Adrenal gland (tissue), 12 donors: ENCODE data around the gene PNMT. TPM values are rescaled to one million over a fixed set of nuclear protein-coding genes. Genes with fewer than 3 reads are reported as not detected.
A peak's percentile ranks its signal among the peaks of the same experiment; 100 is the strongest.

ENCODE experiments used
- DNase-seq, 7 donors: peaks; one replicate each; pipeline ENCODE4 v3.0.0-alpha.2; 2019 to 2020
- H3K27ac ChIP-seq, 5 donors: fragments of 200-600 bp; sonication (generic) in 4 of 5; 1 replicate in 3 of 5; 2 replicates in 2 of 5; pipeline versions ENCODE4 v1.5.1 to v1.8.0; 2016 to 2020; ENCODE audit warnings: mild to moderate bottlenecking in 1 of 5
- H3K27me3 ChIP-seq: fragments of 200-600 bp; 2 replicates; pipeline ENCODE4 v1.8.0; 2021
- H3K36me3 ChIP-seq, 2 donors: fragments of 200-600 bp; replicated peaks in 1 of 2; 1 replicate in 1 of 2; 2 replicates in 1 of 2; pipeline versions ENCODE4 v1.5.1 to v1.8.0; 2018 to 2022
- H3K4me1 ChIP-seq, 2 donors: fragments of 200-600 bp; replicated peaks in 1 of 2; 1 replicate in 1 of 2; 2 replicates in 1 of 2; pipeline versions ENCODE4 v1.5.1 to v1.8.0; 2018 to 2021
- H3K4me3 ChIP-seq, 4 donors: fragments of 200-600 bp; sonication (generic) in 3 of 4; one replicate each; pipeline ENCODE4 v1.5.1; 2016 to 2018
- H3K9me3 ChIP-seq, 3 donors: fragments of 200-600 bp; sonication (generic) in 1 of 3; replicated peaks in 1 of 3; 1 replicate in 2 of 3; 2 replicates in 1 of 3; pipeline versions ENCODE4 v1.5.1 to v1.8.0; 2016 to 2021
- POLR2A ChIP-seq, 2 donors: fragments of 450-650 bp; IDR thresholded peaks; one replicate each; pipeline ENCODE4 v1.6.1; 2017; ENCODE audit warnings: antibody characterized with exemption in 2 of 2, mild to moderate bottlenecking in 2 of 2, moderate library complexity in 1 of 2
- WGBS, 4 donors: extraction: QIAGEN DNeasy Blood & Tissue Kit in 2 of 4; methylation state at CpG; one replicate each; pipeline versions ENCODE4 v1.1.5 to v1.1.7; 2013 to 2017; 5-methylcytosine and 5-hydroxymethylcytosine counted together
- intact Hi-C, 2 donors: fragments of 100-400 bp; cut with DNase I; formaldehyde crosslinking; loops; one replicate each; pipeline versions ENCODE4 v1.14.1 to v1.15.0; 2022 to 2023
- polyA plus RNA-seq, 3 donors: library from polyadenylated mRNA; stranded (reverse); fragments of 200-250 nt in 2 of 3; fragments of 350-450 nt in 1 of 3; fragmentation: Illumina TruSeq in 1 of 3; extraction: RNeasy Lipid Tissue Mini Kit (QIAGEN cat#74804) in 1 of 3; gene quantifications; one replicate each; pipeline ENCODE4 v1.2.3, GENCODE V29; 2013 to 2014
- total RNA-seq, 9 donors: library from RNA; depleted of rRNA in 4 of 9; stranded (reverse); fragments of >200 nt in 4 of 9; fragments of 120-200 nt in 1 of 9; fragmentation: NEBNext Ultra II Directional in 1 of 9; extraction: Animal tissue kit (Norgen Biotek cat#: 25700) in 1 of 9; gene quantifications; one replicate each; pipeline versions ENCODE4 v1.1.0 to v1.2.4, GENCODE V29; 2013 to 2023
- TF ChIP-seq, protein P1 (sequence below), 6 experiments: fragments of 450-650 bp in 4 of 6; fragments of 200-600 bp in 2 of 6; sonication (generic) in 1 of 6; IDR thresholded peaks; 1 replicate in 5 of 6; 2 replicates in 1 of 6; pipeline versions ENCODE4 v1.5.1 to v1.8.0; 2016 to 2021; ENCODE audit warnings: antibody characterized with exemption in 6 of 6, mild to moderate bottlenecking in 2 of 6, moderate library complexity in 1 of 6
- donor health status: healthy with polysubstance abuse.
- donor health status: Bipolar disorder and iron deficiency.
- donor health status: DM: yes; HTN: yes; CAD: no.
- donor health status: DM: no; HTN: no; CAD: no.
- donor health status: DM: no; HTN: no; CAD: no.
- donor health status: DM: yes; HTN: yes; CAD: no.

The PNMT gene
- total and polyA plus RNA-seq, 12 donors: 0.47 to 593 (median 121) TPM; not detected in 1

DNA sequence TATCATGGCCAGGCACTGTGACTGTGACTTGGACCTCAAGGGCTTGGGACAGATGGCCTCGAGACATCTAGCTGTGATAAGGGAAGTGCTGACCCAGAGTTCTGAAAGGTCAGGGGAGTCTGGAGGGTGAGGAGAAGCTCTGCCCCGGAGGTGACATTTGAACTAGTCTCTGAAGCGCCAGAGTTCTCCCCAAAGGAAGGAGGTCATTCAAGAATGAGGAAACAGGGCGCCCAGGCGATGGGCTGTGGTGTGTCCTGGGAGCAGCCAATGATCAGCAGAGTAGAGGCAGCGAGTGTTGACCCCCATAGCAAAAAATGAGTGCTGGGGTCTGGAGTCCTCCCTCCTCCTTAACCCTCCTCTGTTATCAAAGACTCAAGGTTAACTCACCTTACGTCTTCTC lies 26.4 kb upstream of the PNMT start:
- H3K36me3 ChIP-seq: no peaks in the 10 kb centered on the region
- 45 to 53% (median 49%) methylated on average over 6 to 7 of the region's 7 CpGs for WGBS, 4 donors
- no peaks in the 10 kb centered on the region for H3K27me3 ChIP-seq
- TF ChIP-seq, protein P1, sequence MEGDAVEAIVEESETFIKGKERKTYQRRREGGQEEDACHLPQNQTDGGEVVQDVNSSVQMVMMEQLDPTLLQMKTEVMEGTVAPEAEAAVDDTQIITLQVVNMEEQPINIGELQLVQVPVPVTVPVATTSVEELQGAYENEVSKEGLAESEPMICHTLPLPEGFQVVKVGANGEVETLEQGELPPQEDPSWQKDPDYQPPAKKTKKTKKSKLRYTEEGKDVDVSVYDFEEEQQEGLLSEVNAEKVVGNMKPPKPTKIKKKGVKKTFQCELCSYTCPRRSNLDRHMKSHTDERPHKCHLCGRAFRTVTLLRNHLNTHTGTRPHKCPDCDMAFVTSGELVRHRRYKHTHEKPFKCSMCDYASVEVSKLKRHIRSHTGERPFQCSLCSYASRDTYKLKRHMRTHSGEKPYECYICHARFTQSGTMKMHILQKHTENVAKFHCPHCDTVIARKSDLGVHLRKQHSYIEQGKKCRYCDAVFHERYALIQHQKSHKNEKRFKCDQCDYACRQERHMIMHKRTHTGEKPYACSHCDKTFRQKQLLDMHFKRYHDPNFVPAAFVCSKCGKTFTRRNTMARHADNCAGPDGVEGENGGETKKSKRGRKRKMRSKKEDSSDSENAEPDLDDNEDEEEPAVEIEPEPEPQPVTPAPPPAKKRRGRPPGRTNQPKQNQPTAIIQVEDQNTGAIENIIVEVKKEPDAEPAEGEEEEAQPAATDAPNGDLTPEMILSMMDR (IDR thresholded peaks at IDR 0.05): no peak
- TF ChIP-seq POLR2A (IDR thresholded peaks at IDR 0.05): no peak
- intact Hi-C loops: no loop called here
- H3K9me3 ChIP-seq: no peaks in the 10 kb centered on the region
- H3K4me3 ChIP-seq: no peak overlapping the region
- peak overlapping the region in 2 of 5 donors; percentile 55 to 75 for H3K27ac ChIP-seq
- peaks cover 55 to 67% of the 10 kb centered on the region in 2 donors for H3K4me1 ChIP-seq
- peak in 2 of 7 donors; percentile 52 to 54 for DNase-seq

DNA sequence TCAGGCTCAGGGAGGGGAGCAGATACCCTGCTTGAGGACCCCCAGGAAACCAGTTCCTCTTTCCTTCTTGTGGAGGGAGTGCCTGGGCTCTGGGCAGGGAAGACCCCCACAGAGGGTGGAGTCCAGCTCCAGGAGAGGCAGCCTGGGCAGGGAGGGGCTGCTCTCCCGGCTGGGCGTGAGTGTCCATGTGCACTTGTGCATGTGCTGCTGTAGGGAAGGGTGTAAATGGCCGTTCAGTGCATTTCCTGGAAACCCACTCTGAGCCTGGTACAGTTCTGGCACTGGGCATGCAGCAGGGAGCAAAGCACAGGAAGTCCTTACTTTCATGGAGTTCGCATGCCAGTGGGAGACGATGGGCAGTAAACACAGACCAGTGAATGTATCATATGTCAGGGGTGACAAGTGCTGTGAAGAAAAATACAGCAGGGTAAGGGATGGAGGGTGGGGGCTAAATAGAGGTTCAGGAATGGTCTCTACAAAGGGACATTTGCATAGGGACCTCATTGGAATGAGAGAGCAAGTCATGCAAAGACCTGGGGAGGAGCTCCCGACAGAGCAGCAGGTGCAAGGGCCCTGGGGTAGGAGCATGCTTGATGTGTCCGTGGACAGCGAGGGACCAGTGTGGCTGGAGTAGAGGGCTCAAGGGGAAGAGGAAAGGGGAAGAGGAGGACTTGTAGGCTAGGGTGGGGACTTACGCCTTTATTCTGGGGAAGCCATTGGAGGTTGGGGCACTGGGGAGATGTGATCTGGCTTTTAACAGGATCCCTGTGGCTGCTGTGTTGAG lies 25.8 kb upstream of the PNMT start:
- H3K27me3 ChIP-seq: no peaks in the 10 kb centered on the region
- H3K9me3 ChIP-seq: no peaks in the 10 kb centered on the region
- no peak for DNase-seq
- H3K4me3 ChIP-seq: no peak overlapping the region
- H3K4me1 ChIP-seq: peaks cover 55 to 67% of the 10 kb centered on the region in 2 donors
- WGBS, 4 donors: 69 to 80% (median 79%) methylated on average over 6 to 9 of the region's 9 CpGs
- intact Hi-C loops: no loop called here
- no peaks in the 10 kb centered on the region for H3K36me3 ChIP-seq
- peak overlapping the region in 2 of 5 donors; percentile 55 to 66 for H3K27ac ChIP-seq
- TF ChIP-seq, protein P1 (IDR thresholded peaks at IDR 0.05): no peak
- TF ChIP-seq POLR2A (IDR thresholded peaks at IDR 0.05): no peak

- Histone ChIP-seq H3K4me3 (no peak overlapping the region), H3K27me3 (no peaks in the 10 kb centered on the region), H3K27ac (peak overlapping the region in 2 of 5 donors; percentile 24 to 66), H3K4me1 (peaks cover 48 to 60% of the 10 kb centered on the region in 2 donors), H3K9me3 (no peaks in the 10 kb centered on the region), H3K36me3 (no peaks in the 10 kb centered on the region)
- WGBS, 4 donors: 39 to 70% (median 56%) methylated on average over 2 to 4 of the region's 4 CpGs
- peak in 3 of 7 donors; percentile 56 to 57 (median 56) for DNase-seq
- intact Hi-C loops: no loop called here
- TF ChIP-seq, protein P1 (IDR thresholded peaks at IDR 0.05): no peak
- no peak for TF ChIP-seq POLR2A (IDR thresholded peaks at IDR 0.05)
Observed at GRCh38 chr17:39643271-39643670, 25.0 kb upstream of the PNMT start.

GRCh38 chr17:39647256-39647655 lies 21.0 kb upstream of the PNMT start:
- peaks cover 10 to 31% of the 10 kb centered on the region in 2 donors for H3K4me1 ChIP-seq
- no peaks in the 10 kb centered on the region for H3K36me3 ChIP-seq
- H3K27ac ChIP-seq: no peak overlapping the region
- DNase-seq: no peak
- no peaks in the 10 kb centered on the region for H3K9me3 ChIP-seq
- intact Hi-C loops: no loop called here
- TF ChIP-seq, protein P1 (IDR thresholded peaks at IDR 0.05): no peak
- TF ChIP-seq POLR2A (IDR thresholded peaks at IDR 0.05): no peak
- H3K4me3 ChIP-seq: no peak overlapping the region
- WGBS, 4 donors: 76 to 83% (median 81%) methylated on average over 2 to 5 of the region's 5 CpGs
- no peaks in the 10 kb centered on the region for H3K27me3 ChIP-seq
